Esophagus squamous epithelium (tissue), 4 donors: Measurements from ENCODE around the gene HP1BP3.

Experiments
- CTCF ChIP-seq, 6 experiments: fragments of 450-650 bp in 4 of 6; fragments of 200-600 bp in 2 of 6; sonication (generic) in 2 of 6; IDR thresholded peaks; one replicate each; pipeline ENCODE4 v1.5.1; 2016 to 2019; ENCODE audit warnings: antibody characterized with exemption in 6 of 6, mild to moderate bottlenecking in 4 of 6, moderate library complexity in 4 of 6
- POLR2A ChIP-seq, 4 donors: fragments of 450-650 bp; IDR thresholded peaks; one replicate each; pipeline ENCODE4 v1.6.1; 2017; ENCODE audit warnings: antibody characterized with exemption in 4 of 4, mild to moderate bottlenecking in 4 of 4, moderate library complexity in 3 of 4

- TF ChIP-seq POLR2A (IDR thresholded peaks at IDR 0.05) (no peak), CTCF (IDR thresholded peaks at IDR 0.05) (no peak)
Observed at GRCh38 chr1:20751462-20751990, 35.6 kb downstream of the HP1BP3 start.
